ENCODE measurements around the gene SDK2. TPM values are rescaled to one million over a fixed set of nuclear protein-coding genes. Genes with fewer than 3 reads are reported as not detected.

SDK2 gene
- total and polyA plus RNA-seq, 2 experiments from 2014 or later, result 0.74 to 5.1 TPM

- TF ChIP-seq STAT1 (IDR thresholded peaks at IDR 0.05; ENCODE audit: unreplicated experiment) (no peak), NANOG (IDR thresholded peaks at IDR 0.05; ENCODE audit: borderline replicate concordance) (no peak), ZNF114 (CRISPR knock-in tag; IDR thresholded peaks at IDR 0.05) (no peak), JUNB (IDR thresholded peaks at IDR 0.05; ENCODE audit: unreplicated experiment) (no peak)
These were observed 242.3 kb downstream of the SDK2 start (continued) for GRCh38 chr17:73401911-73402310.

- no peaks in the 10 kb centered on the region for H3K9me3 Mint-ChIP-seq
- H3K4me1 Mint-ChIP-seq, result no peaks in the 10 kb centered on the region
- no peaks in the 10 kb centered on the region for H3F3A ChIP-seq (replicated peaks; ENCODE audit: low read depth)
- no peaks in the 10 kb centered on the region for H3K4me1 ChIP-seq (ENCODE audit: insufficient read depth)
- no peaks in the 10 kb centered on the region for H4K20me1 ChIP-seq (replicated peaks; ENCODE audit: insufficient read depth)
- H3K4me3 ChIP-seq, result no peak overlapping the region
- TF ChIP-seq CTCF (conservative IDR thresholded peaks at IDR 0.05; ENCODE audit: low read depth in 2 of 2), result no peak
- H2AFZ ChIP-seq, result no peak overlapping the region
- no peaks in the 10 kb centered on the region for H3K36me3 Mint-ChIP-seq (ENCODE audit: low read depth)
- no peak overlapping the region for H3K4me3 Mint-ChIP-seq
- DNase-seq (ENCODE audit: low spot score) (no peak), ATAC-seq (no peak)
- H3K36me3 ChIP-seq (ENCODE audit: insufficient read depth), result no peaks in the 10 kb centered on the region
- no peaks in the 10 kb centered on the region for H3K27me3 ChIP-seq (ENCODE audit: insufficient read depth)
- H3K27ac Mint-ChIP-seq, result no peak overlapping the region
- H3K27me3 Mint-ChIP-seq (ENCODE audit: insufficient read depth, low read depth, poor library complexity), result peaks cover 11% of the 10 kb centered on the region
- H3K79me2 ChIP-seq (replicated peaks; ENCODE audit: insufficient read depth), result no peaks in the 10 kb centered on the region
- H3K9me2 ChIP-seq (ENCODE audit: insufficient read depth), result no peaks in the 10 kb centered on the region
- H3K27ac ChIP-seq (ENCODE audit: low read depth), result no peak overlapping the region
- H3K4me2 ChIP-seq, result no peak overlapping the region
These were observed 243.2 kb downstream of the SDK2 start for GRCh38 chr17:73400915-73401545.

GRCh38 chr17:73399056-73399455 lies 245.2 kb downstream of the SDK2 start:
- Histone ChIP-seq H3K36me3 (ENCODE audit: insufficient read depth) (no peaks in the 10 kb centered on the region), H4K20me1 (replicated peaks; ENCODE audit: insufficient read depth) (no peaks in the 10 kb centered on the region), H3K4me3 (no peak overlapping the region), H3K27ac (ENCODE audit: low read depth) (no peak overlapping the region), H2AFZ (no peak overlapping the region), H3K9me2 (ENCODE audit: insufficient read depth) (no peaks in the 10 kb centered on the region), H3K79me2 (replicated peaks; ENCODE audit: insufficient read depth) (no peaks in the 10 kb centered on the region), H3K4me2 (no peak overlapping the region), H3K4me1 (ENCODE audit: insufficient read depth) (no peaks in the 10 kb centered on the region), H3K27me3 (ENCODE audit: insufficient read depth) (no peaks in the 10 kb centered on the region), H3F3A (replicated peaks; ENCODE audit: low read depth) (no peaks in the 10 kb centered on the region)
- no peak overlapping the region for H3K27ac Mint-ChIP-seq
- DNase-seq (ENCODE audit: low spot score) (no peak), ATAC-seq (no peak)
- H3K4me3 Mint-ChIP-seq, result no peak overlapping the region
- no peaks in the 10 kb centered on the region for H3K9me3 Mint-ChIP-seq
- no peaks in the 10 kb centered on the region for H3K4me1 Mint-ChIP-seq
- peaks cover 9% of the 10 kb centered on the region for H3K27me3 Mint-ChIP-seq (ENCODE audit: insufficient read depth, low read depth, poor library complexity)
- no peaks in the 10 kb centered on the region for H3K36me3 Mint-ChIP-seq (ENCODE audit: low read depth)
- no peak for TF ChIP-seq REST (IDR thresholded peaks at IDR 0.05; ENCODE audit: unreplicated experiment)
- TF ChIP-seq ZNF462 (CRISPR knock-in tag; IDR thresholded peaks at IDR 0.05), result no peak
- no peak for TF ChIP-seq ZNF331 (CRISPR knock-in tag; IDR thresholded peaks at IDR 0.05; ENCODE audit: low read depth)
- no peak for TF ChIP-seq EZH2phosphoT487 (IDR thresholded peaks at IDR 0.05; ENCODE audit: unreplicated experiment)
- TF ChIP-seq JUNB (IDR thresholded peaks at IDR 0.05; ENCODE audit: unreplicated experiment), result no peak
